SK-N-SH (cell line): ENCODE data around the gene ATRAID.

Source experiments
- CTCF ChIP-seq: fragments of 200-600 bp; sonication (generic); IDR thresholded peaks from 2 replicates; pipeline ENCODE4 v1.6.1; 2017; ENCODE audit warnings: antibody characterized with exemption, mild to moderate bottlenecking, moderate library complexity
- EP300 ChIP-seq, 2 experiments: IDR thresholded peaks; 2 replicates each; pipeline versions ENCODE4 v1.4.0 to v1.6.1; 2012; ENCODE audit warnings: borderline replicate concordance in 1 of 2, low read depth in 1 of 2, low read length in 1 of 2
- EZH2phosphoT487 ChIP-seq: fragments of 200-600 bp; sonication (generic); IDR thresholded peaks from 2 replicates; pipeline ENCODE4 v1.6.1; 2017; ENCODE audit warnings: low read depth, mixed run types, mild to moderate bottlenecking, antibody characterized with exemption, moderate library complexity, borderline replicate concordance
- MAX ChIP-seq: IDR thresholded peaks from 2 replicates; pipeline ENCODE4 v1.4.0; 2012; ENCODE audit warnings: low read depth
- PBX3 ChIP-seq: IDR thresholded peaks from 2 replicates; pipeline ENCODE4; 2012
- POLR2AphosphoS5 ChIP-seq: IDR thresholded peaks from 2 replicates; pipeline ENCODE4 v1.6.1; 2012; ENCODE audit warnings: low read depth, low read length
- SIN3A ChIP-seq: IDR thresholded peaks from 2 replicates; pipeline ENCODE4 v1.6.1; 2012; ENCODE audit warnings: low read depth, mild to moderate bottlenecking, low read length, moderate library complexity, borderline replicate concordance
- TAF1 ChIP-seq: IDR thresholded peaks from 2 replicates; pipeline ENCODE4 v1.6.1; 2012; ENCODE audit warnings: low read depth, mild to moderate bottlenecking, low read length, moderate library complexity, borderline replicate concordance
- TCF12 ChIP-seq: IDR thresholded peaks from 2 replicates; pipeline ENCODE4 v1.4.0; 2012

GRCh38 chr2:27236136-27236535 lies 24.3 kb downstream of the ATRAID start:
- TF ChIP-seq CTCF, result no peak
- no peak for TF ChIP-seq EP300 (IDR thresholded peaks at IDR 0.05; ENCODE audit: borderline replicate concordance in 1 of 2, low read depth in 1 of 2, low read length in 1 of 2)
- TF ChIP-seq POLR2AphosphoS5, result no peak
- no peak for TF ChIP-seq SIN3A
- TF ChIP-seq PBX3, result no peak
- no peak for TF ChIP-seq TCF12
- no peak for TF ChIP-seq EZH2phosphoT487
- no peak for TF ChIP-seq TAF1
- no peak for TF ChIP-seq MAX
